ENCODE measurements around the gene TRAM2.

TRAM2 gene

DNA sequence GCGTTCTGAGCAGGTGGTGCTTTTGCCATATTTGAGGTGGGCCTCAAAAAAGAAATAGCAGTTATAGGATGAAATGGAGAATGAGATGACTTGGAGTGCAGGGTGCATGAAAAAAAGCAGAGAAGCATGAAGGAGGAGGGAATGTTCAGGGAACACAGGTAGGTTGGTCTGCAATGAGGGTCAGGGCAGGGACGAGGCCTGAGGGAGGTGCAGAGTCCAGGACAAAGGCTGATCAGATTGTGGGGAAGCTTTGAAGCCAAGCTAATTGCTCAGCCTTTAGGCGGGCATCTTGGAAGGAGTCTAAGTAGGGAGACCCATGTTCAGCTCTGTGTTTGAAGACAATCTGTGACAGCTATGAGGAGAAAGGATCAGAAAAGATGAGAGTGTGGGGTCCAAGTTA, 12.0 kb downstream of the TRAM2 start:
- DNase-seq = no peak

GRCh38 chr6:52562911-52563310, 13.9 kb downstream of the TRAM2 start:
- no peak for DNase-seq

GRCh38 chr6:52560462-52560861, 16.4 kb downstream of the TRAM2 start:
- DNase-seq = no peak

DNA sequence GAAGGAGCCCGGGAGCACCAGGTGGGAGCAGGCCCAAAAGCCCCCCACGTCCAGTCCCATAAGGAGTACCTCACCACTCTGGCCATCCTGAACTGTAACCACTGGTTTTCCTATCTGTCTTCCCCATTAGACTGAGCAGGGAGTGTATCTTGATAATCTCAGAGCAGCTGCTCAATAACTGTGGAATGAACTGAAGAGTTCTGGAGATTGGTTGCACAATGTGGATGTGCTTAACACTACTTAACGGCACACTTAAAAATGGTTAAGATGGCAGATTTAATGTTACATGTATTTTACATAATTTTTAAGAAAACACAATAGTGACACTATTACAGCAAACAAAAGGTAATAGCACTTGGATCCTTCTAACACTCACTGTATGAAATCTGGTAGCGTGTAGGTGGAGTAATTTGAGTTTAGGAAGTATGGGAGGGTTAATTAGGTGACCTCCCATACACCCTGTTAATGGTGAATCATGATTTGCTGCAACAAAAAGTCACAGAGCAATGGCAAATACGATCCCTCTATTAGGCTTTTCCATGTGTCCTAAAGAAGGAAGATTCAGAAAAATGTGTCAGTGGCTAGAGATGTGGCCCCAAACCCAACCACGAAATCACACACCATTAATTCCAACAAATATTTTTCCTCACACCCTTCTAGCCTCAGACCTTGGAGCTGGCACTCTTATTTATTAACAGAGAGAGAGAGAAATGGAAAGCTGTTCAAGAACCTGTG, 18.4 kb downstream of the TRAM2 start:
- no peak for DNase-seq

DNA sequence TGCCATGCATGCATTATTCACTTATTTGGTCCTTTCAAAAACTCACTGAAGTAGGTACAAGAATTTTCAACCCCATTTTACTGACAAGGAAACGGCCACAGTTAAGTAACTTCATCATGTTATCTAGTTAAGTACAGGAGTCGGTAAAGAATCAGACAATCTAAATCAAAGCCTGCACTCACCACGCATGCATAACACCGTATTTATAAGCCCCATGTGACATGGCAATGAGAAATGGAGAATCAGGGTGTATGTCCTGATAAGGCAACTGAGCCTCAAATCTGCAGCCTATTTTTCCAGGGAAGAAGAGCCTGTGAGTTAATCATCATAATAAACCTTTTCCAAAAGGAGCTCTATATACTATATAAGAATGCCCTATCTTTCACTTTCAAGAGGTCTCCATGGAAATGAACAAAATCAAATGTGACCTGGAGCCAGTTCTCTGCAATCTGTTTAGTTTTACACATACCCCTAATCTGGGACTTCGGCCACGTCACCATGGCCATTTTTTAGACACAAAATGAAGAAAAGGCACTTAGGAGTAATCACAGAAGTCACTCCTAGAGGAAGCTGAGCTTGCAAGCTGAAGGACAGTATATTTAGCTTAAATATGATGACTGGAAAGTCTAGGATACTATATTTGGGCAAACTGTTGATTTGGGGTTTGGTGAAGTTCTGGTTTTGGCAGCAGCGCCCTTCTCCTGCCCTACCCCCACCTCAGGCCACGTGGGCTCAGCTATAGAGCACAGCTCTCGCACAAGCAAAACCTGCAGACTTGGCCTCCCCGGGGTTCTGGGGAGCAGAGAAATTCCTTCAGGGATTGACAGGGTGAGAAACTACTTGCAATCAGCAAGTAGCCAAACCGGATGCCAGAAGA, 19.2 kb downstream of the TRAM2 start:
- no peak for DNase-seq

- DNase-seq = no peak
These were observed 21.2 kb downstream of the TRAM2 start for GRCh38 chr6:52555518-52556233.

GRCh38 chr6:52554684-52555280, 22.1 kb downstream of the TRAM2 start:
- no peak for DNase-seq

DNA sequence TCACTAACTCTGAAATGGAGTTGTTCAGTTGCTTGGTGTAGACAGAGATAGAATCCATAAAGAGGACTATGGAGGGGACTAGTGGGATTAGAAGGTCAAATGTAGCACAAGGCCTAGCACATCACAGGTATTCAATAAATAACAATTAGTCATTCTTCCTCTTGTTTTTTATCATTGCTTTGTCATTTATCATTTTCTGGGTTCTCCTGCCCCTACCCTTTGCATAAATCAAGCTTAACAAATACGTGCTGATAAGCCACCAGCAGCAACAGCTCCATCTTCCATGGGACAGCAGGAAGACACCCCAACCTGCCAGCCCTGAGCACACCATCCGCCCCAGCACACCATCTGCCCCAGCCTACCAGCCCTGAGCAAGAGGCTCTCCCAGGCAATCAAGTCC, 23.1 kb downstream of the TRAM2 start:
- DNase-seq = no peak

DNA sequence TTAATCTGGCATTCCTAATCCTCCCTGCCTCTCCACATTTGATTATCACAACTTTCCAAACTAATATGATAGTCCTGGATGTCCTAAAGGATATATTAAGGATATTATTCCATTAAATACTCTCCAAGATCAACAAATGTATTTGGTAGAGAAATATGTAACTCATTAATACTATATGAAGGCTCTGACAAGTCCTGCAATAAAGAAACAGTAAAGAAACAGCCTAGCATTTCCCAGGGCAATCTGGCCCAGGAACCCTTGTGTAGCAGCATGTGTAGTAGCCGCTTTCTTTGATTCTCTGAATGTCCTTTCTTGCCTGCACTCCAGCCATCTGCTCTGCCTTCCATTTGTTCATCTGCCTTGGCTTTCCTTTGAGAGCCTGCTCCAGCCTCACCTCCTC, 23.7 kb downstream of the TRAM2 start:
- DNase-seq = no peak

DNA sequence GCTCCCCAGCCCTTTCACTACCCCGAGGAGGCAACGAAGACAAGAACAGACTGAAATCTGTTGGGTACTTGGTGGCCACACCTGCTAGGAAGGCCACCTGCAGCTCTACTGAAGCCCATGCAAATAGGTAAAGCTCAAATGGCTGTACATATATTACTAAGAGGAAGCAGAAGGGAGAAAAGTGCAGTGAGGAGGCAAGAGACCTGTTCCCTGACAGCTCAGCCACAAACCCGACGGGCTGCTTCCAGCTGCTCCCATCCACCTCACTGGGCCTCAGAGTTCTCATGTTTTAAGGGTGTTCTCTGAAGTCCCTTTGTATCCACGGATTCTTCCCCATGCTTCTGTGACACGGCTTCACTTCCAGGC, 24.6 kb downstream of the TRAM2 start:
- no peak for DNase-seq

DNA sequence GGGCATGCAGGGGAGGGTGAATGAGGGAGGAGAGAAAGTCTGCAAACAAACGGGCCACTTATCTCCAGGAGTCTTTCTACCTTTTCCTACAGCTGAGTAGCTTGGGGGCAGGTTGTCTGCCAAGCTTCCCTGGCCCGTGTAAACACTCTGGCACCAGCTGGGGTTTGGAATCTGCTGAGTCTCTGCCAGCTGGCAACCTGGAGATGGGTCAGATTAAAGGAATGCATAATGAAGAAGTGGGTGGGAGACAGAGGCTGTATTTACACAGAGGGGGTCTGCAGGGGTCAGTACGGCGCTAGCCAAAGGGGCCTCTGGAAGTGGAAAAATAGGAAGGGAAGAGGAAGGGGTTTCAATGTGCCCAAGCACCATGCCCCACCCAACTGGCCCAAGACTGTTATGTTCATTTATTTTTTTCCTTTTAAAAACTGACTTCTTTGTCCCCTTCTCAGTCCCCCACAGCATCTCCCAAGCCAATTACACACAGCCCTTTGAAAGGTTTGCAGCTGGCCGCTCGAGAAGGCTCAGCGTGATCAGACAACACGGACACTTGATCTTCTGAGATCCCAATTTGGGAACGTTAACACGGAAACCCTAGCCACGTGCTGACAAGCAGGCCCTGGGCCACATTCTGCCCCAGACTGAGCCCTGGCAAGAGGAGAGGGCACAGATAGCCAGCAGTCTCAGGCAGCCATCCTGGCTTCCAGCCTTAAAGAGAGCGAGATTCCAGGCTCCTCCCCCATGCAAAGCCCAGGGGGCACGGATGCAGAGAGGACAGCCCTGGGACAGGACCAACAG, 25.2 kb downstream of the TRAM2 start:
- DNase-seq = no peak

DNA sequence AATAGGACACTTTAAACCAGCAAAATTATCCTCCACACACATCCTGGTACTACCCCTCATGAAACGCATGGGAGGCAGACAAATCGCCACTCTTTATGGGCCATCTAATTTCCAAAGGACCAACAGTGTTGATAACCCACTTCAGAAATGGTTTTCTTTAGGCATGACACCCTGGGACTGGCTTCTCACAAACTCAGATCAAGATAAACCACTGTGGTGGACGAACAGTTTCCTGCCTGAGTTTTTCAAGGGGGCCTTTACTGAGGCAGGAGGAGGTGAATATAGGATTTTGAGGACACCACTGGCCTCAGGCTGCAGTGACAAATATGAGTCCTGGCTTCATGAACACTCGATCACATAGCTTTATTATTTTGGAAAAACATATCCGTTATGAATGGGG, 26.0 kb downstream of the TRAM2 start:
- no peak for DNase-seq

- no peak for DNase-seq
These were observed 26.8 kb downstream of the TRAM2 start for GRCh38 chr6:52550014-52550575.

DNA sequence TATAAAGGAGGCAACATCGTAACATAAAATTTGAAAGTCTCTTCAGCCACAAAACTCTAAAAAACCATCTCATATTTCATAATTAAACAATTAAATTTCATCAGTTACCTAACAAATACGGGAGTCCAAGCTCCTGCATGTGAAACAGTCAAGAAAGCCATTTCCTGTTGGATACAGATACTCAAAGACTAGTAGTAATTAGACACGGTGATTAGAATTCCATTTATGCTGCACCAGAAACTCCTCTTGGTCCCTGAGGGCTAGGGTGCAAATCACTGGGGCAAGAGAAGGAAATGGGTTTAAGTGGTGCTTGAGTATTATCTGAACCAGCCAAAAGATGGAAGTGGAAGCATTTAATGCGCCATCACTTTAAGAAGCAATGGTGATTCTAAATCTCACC, 27.4 kb downstream of the TRAM2 start:
- no peak for DNase-seq

DNA sequence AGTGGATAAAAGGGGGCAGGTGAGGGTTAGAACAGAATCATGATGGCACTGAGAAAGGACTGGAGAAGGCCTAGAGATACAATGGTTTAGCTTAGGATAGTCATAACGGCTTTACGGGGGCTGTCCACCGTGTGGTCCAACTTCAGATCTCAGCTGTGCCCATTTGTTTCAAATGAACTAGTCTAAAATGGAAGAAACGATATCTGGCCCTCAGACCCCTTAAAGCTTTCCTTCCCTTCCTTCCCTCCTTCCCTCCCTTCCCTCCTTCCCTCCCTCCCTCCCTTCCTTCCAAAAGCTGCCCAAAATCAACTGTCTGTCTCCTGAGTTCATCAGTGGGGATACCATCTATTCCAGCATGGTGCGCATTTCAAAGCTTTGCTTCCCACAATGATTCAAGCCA, 27.9 kb downstream of the TRAM2 start:
- no peak for DNase-seq

- no peak for DNase-seq
These were observed 28.5 kb downstream of the TRAM2 start for GRCh38 chr6:52548353-52548713.

DNA sequence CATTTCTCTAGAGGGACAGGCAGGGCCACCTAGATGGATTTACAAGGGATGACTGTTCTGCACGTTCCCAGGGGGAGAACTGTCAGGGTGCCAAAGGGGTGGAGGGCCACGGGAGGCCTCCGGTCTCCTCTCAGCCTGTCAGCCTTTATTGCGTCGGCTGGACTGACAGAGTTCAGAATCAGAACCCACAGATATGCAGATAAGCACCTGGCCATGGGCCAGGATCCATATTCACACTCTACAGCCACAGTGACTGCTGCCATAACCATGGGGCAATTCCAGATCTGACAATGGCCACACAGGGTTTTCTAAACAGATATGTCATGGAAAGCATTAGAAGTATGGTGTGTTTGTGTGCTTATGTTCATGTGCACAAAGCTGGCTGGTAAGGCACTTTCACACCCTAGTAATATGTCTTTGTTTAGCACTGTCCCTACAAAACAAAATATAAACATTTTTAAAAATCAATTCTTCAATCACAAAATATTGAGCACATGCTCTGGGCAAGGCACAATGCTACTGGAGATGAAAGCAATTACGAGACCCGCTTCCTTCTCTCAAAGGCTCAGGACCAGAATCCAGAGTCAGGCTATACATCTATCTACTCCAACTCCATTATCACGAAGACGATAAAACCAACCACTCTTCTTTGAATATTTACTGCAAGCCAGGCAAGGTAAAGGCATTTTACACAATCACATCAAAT, 29.1 kb downstream of the TRAM2 start:
- DNase-seq = no peak

DNA sequence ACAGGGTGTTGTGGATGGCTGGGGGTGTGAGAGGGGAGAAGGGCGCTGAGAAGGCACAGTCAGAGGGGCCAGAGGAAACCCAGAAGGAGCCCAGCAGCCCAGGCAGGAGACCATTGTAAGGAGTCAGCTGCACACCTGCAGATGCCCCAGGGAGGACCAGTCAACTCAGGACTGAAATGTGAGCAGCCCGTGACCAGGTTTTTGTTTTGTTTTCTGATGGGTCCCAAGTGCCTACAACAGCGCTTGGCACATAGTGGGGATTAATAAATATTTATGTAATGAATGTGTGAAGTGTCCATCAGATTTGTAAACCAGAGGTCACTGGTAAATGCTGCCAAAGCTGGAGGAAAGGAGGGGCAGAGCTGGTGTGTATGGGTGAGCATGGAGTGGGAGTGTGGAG, 30.2 kb downstream of the TRAM2 start:
- no peak for DNase-seq

GRCh38 chr6:52546192-52546591, 30.7 kb downstream of the TRAM2 start:
- DNase-seq = no peak

- DNase-seq = no peak
These were observed 31.3 kb downstream of the TRAM2 start for GRCh38 chr6:52545406-52546119.
